Smooth muscle cell (in vitro differentiated cells): ENCODE measurements around the gene IL32. TPM values are rescaled to one million over a fixed set of nuclear protein-coding genes. Genes with fewer than 3 reads are reported as not detected.

Source experiments
- DNase-seq: peaks from one replicate; lab custom pipeline; 2025; ENCODE audit not compliant: unreplicated experiment; lab: John Stamatoyannopoulos, UW
- H2AFZ ChIP-seq: fragments of 200-600 bp; sonication (generic); 2 replicates; pipeline ENCODE4 v1.6.0; 2016; ENCODE audit warnings: antibody characterized with exemption, low read depth, mild to moderate bottlenecking
- H3F3A ChIP-seq: fragments of 200-600 bp; sonication (generic); 2 replicates; pipeline ENCODE4 v1.6.0; 2017; ENCODE audit warnings: antibody characterized with exemption, low read depth
- H3K27ac ChIP-seq: fragments of 200-600 bp; sonication (generic); 2 replicates; pipeline ENCODE4 v1.5.1; 2016; ENCODE audit warnings: low read depth, mild to moderate bottlenecking
- H3K27me3 ChIP-seq: fragments of 200-600 bp; sonication (generic); 2 replicates; pipeline ENCODE4 v1.6.1; 2016; ENCODE audit warnings: low read depth, mild to moderate bottlenecking
- H3K36me3 ChIP-seq: fragments of 200-600 bp; sonication (generic); 2 replicates; pipeline ENCODE4 v1.5.1; 2016; ENCODE audit warnings: low read depth
- H3K4me1 ChIP-seq: fragments of 200-600 bp; sonication (generic); 2 replicates; pipeline ENCODE4 v1.5.1; 2016; ENCODE audit warnings: low read depth
- H3K4me2 ChIP-seq: fragments of 200-600 bp; sonication (generic); 2 replicates; pipeline ENCODE4 v1.6.0; 2016; ENCODE audit warnings: mild to moderate bottlenecking
- H3K4me3 ChIP-seq: fragments of 200-600 bp; sonication (generic); 2 replicates; pipeline ENCODE4 v1.5.1; 2016; ENCODE audit warnings: mild to moderate bottlenecking
- H3K79me2 ChIP-seq: fragments of 200-600 bp; sonication (generic); 2 replicates; pipeline ENCODE4 v1.6.0; 2016; ENCODE audit warnings: low read depth, mild to moderate bottlenecking
- H3K9ac ChIP-seq: fragments of 200-600 bp; sonication (generic); 2 replicates; pipeline ENCODE4 v1.6.0; 2016; ENCODE audit warnings: low read depth
- H3K9me3 ChIP-seq: fragments of 200-600 bp; sonication (generic); replicated peaks from 2 replicates; pipeline ENCODE4 v1.5.1; 2016; ENCODE audit warnings: low read depth
- H4K20me1 ChIP-seq: fragments of 200-600 bp; sonication (generic); 2 replicates; pipeline ENCODE4 v1.6.0; 2016; ENCODE audit warnings: low read depth
- CTCF ChIP-seq: fragments of 200-600 bp; sonication (generic); IDR thresholded peaks from 2 replicates; pipeline ENCODE4 v1.5.1; 2017; ENCODE audit warnings: borderline replicate concordance, mild to moderate bottlenecking, antibody characterized with exemption; ENCODE audit not compliant: insufficient read depth, poor library complexity, severe bottlenecking
- WGBS: methylation state at CpG from one replicate; pipeline ENCODE4 v1.1.7; 2016; ENCODE audit warnings: low lambda C conversion rate; 5-methylcytosine and 5-hydroxymethylcytosine counted together
- polyA plus RNA-seq: library from polyadenylated mRNA; unstranded; fragments of >200 nt; fragmentation: Nextera tagmentation; extraction: Ambion mirVana; gene quantifications from 2 replicates; pipeline ENCODE4 v1.2.1, GENCODE V29; 2016
- total RNA-seq: library from RNA; depleted of rRNA; stranded (reverse); fragments of >200 nt; gene quantifications from 2 replicates; pipeline ENCODE4 v1.2.3, GENCODE V29; 2014

IL32 gene
- total and polyA plus RNA-seq, 2 experiments from 2014 or later = 26.3 to 27.7 TPM

- Histone ChIP-seq H3K36me3 (no peaks in the 10 kb centered on the region), H3K4me2 (no peak overlapping the region), H3F3A (no peaks in the 10 kb centered on the region), H4K20me1 (no peaks in the 10 kb centered on the region), H3K27ac (no peak overlapping the region), H3K4me1 (no peaks in the 10 kb centered on the region), H3K9ac (no peak overlapping the region), H3K27me3 (no peaks in the 10 kb centered on the region), H3K4me3 (no peak overlapping the region), H3K9me3 (no peaks in the 10 kb centered on the region), H3K79me2 (no peaks in the 10 kb centered on the region), H2AFZ (no peak overlapping the region)
- DNase-seq = no peak
- 81% methylated on average over 7 of the region's 7 CpGs for WGBS
- TF ChIP-seq CTCF = no peak
Observed at GRCh38 chr16:3084969-3085670, 19.7 kb downstream of the IL32 start.

GRCh38 chr16:3085868-3086595, 20.6 kb downstream of the IL32 start:
- no peak for DNase-seq
- Histone ChIP-seq H3F3A (no peaks in the 10 kb centered on the region), H3K4me2 (no peak overlapping the region), H3K36me3 (no peaks in the 10 kb centered on the region), H3K9ac (no peak overlapping the region), H3K4me3 (no peak overlapping the region), H3K27me3 (no peaks in the 10 kb centered on the region), H4K20me1 (no peaks in the 10 kb centered on the region), H2AFZ (no peak overlapping the region), H3K9me3 (no peaks in the 10 kb centered on the region), H3K79me2 (no peaks in the 10 kb centered on the region), H3K4me1 (no peaks in the 10 kb centered on the region), H3K27ac (no peak overlapping the region)
- 94% methylated on average over 17 of the region's 17 CpGs for WGBS
- TF ChIP-seq CTCF = no peak

- Histone ChIP-seq H3K9ac (no peak overlapping the region), H3K4me2 (peak overlapping the region; percentile 58), H4K20me1 (no peaks in the 10 kb centered on the region), H3K4me3 (no peak overlapping the region), H3K27me3 (no peaks in the 10 kb centered on the region), H3K36me3 (no peaks in the 10 kb centered on the region), H3K79me2 (no peaks in the 10 kb centered on the region), H3K27ac (no peak overlapping the region), H3K9me3 (no peaks in the 10 kb centered on the region), H3K4me1 (no peaks in the 10 kb centered on the region), H2AFZ (peak overlapping the region; percentile 17), H3F3A (no peaks in the 10 kb centered on the region)
- no peak for TF ChIP-seq CTCF
- DNase-seq = no peak
- 56% methylated on average over 13 of the region's 14 CpGs for WGBS
Observed at GRCh38 chr16:3086596-3087242, 21.3 kb downstream of the IL32 start.
